GM12872 (cell line): Measurements from ENCODE around the gene ABCF2.

ENCODE experiments used
- TF ChIP-seq, protein P1 (sequence below): IDR thresholded peaks from 3 replicates; pipeline ENCODE4 v1.5.1; 2011; ENCODE audit warnings: low read depth, mild to moderate bottlenecking, low read length, moderate library complexity; ENCODE audit not compliant: insufficient read depth

Gene ABCF2

DNA sequence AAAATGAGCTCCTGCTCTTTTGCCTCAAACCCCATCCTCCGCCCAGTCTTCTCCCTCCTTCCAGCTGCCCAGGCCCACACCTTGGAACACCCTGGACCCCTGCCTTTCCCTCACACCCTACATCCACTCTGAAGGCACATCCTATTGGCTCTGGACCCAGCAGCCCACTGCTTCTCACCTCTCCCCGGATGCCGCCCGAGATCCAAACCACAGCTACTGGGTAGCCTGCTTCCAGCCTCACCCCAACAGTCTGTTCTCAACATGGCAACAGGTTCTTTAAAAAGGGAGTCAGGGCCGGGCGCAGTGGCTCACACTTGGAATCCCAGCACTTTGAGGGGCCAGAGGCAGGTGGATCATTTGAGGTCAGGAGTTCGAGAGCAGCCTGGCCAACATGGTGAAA, 31.0 kb upstream of the ABCF2 start:
- TF ChIP-seq, protein P1, sequence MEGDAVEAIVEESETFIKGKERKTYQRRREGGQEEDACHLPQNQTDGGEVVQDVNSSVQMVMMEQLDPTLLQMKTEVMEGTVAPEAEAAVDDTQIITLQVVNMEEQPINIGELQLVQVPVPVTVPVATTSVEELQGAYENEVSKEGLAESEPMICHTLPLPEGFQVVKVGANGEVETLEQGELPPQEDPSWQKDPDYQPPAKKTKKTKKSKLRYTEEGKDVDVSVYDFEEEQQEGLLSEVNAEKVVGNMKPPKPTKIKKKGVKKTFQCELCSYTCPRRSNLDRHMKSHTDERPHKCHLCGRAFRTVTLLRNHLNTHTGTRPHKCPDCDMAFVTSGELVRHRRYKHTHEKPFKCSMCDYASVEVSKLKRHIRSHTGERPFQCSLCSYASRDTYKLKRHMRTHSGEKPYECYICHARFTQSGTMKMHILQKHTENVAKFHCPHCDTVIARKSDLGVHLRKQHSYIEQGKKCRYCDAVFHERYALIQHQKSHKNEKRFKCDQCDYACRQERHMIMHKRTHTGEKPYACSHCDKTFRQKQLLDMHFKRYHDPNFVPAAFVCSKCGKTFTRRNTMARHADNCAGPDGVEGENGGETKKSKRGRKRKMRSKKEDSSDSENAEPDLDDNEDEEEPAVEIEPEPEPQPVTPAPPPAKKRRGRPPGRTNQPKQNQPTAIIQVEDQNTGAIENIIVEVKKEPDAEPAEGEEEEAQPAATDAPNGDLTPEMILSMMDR: no peak

DNA sequence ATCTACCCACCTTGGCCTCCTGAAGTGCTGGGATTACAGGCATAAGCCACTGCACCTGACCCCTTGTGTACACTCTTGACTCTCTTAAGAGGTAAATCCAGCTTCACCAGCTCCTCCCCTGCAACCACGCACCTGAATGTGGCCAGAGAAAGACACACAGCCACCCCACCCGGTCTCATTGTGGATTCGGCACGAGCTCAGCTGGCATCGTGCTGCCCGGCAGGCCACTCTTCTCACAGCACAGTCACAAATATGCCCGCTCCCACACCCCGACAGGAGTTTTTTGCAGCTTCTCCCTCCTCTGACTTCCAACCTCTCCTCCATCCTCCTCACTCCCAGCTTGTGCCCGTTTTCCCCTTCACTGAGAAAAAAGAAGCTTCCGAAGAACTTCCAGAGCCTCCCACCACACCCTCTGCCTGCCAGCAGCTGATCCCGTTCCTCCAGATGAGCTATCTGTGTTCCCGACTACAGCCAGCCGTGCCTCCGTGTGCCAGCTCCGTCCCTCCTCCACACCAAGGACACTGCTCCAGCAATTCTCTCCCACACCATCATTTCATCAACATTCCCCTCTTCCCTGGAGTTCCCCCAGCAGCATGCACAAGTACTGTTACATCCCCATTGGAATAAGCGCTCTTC, 29.5 kb upstream of the ABCF2 start:
- TF ChIP-seq, protein P1: no peak

DNA sequence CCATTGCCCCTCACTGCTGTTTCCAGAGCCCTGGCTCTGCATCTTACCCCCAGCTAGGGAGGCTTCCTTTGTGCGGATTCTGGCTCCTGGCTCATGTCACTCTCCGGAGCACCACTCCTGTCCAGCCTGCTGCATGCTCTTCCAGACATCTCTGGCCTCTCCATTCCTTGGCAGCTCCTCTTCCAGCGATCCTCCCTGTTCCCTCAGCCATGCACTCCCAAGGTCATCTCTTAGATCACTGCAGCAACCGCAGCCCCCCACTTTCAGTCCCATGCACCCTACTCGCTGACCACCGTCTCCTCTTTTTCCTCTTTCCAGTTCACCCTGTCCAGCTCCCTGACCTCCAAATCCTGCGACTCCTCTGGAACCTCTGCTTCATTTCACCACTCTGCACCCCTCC, 28.4 kb upstream of the ABCF2 start:
- TF ChIP-seq, protein P1: no peak

DNA sequence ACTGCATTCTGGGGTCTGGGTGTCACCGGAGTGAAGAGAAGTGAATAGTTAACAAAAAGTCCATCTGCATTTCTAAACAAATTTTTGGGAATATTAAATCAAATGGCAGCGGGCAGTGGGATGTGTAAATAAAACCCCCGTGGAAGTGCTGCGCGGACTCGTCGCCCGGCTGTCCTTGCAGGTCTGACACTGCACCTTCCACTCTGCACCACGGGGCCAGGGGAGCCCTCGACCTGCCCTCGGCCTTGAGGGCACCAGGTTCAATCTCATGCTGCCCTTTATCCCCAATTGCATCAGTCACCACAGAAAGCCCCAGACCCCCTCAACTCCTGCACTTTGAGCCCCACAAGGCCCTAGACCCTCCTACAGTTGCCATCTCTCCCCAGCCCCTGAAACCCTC, 27.8 kb upstream of the ABCF2 start:
- TF ChIP-seq, protein P1: no peak

- TF ChIP-seq, protein P1: no peak
These were observed 27.3 kb upstream of the ABCF2 start for GRCh38 chr7:151254316-151254715.

GRCh38 chr7:151252961-151253711, 26.1 kb upstream of the ABCF2 start:
- TF ChIP-seq, protein P1: no peak

GRCh38 chr7:151252561-151252835, 25.5 kb upstream of the ABCF2 start:
- TF ChIP-seq, protein P1: no peak
